Endothelial cell of umbilical vein (primary cell): ENCODE measurements around the gene SMIM33.

Experiments
- EZH2 ChIP-seq: IDR thresholded peaks from 2 replicates; pipeline ENCODE4 v1.6.1; 2012; ENCODE audit warnings: borderline replicate concordance, low read depth, mild to moderate bottlenecking, moderate library complexity, low read length, inconsistent platforms; ENCODE audit not compliant: severe bottlenecking
- FOS ChIP-seq: IDR thresholded peaks from 2 replicates; pipeline ENCODE4 v1.6.1; 2011; ENCODE audit warnings: mild to moderate bottlenecking, low read length, moderate library complexity, borderline replicate concordance; ENCODE audit not compliant: insufficient read depth
- GATA2 ChIP-seq: IDR thresholded peaks from 2 replicates; pipeline ENCODE4 v1.7.0; 2011; ENCODE audit warnings: low read depth, mild to moderate bottlenecking, moderate library complexity, mixed read lengths, low read length; ENCODE audit not compliant: insufficient read length, insufficient read depth
- POLR2A ChIP-seq: IDR thresholded peaks from 2 replicates; pipeline ENCODE4 v1.6.1; 2012; ENCODE audit warnings: low read depth, mild to moderate bottlenecking, control low read depth, low read length
- POLR2AphosphoS5 ChIP-seq: IDR thresholded peaks from 2 replicates; pipeline ENCODE4 v1.6.1; 2012; ENCODE audit warnings: low read depth, mild to moderate bottlenecking, control low read depth, low read length, moderate library complexity; ENCODE audit not compliant: insufficient read depth
- TF ChIP-seq, protein P1 (sequence below), 2 donors: IDR thresholded peaks; 1 replicate in 1 of 2; 2 replicates in 1 of 2; pipeline ENCODE4 v1.5.1; 2011; ENCODE audit warnings: low read length in 2 of 2, mild to moderate bottlenecking in 2 of 2, moderate library complexity in 2 of 2, control low read depth in 1 of 2, inconsistent platforms in 1 of 2, low read depth in 1 of 2; ENCODE audit not compliant: insufficient read depth in 1 of 2; ENCODE audit errors: extremely low read depth in 1 of 2
- TF ChIP-seq, protein P2 (sequence below): IDR thresholded peaks from 2 replicates; pipeline ENCODE4 v1.6.1; 2011; ENCODE audit not compliant: insufficient read depth, insufficient read length

DNA sequence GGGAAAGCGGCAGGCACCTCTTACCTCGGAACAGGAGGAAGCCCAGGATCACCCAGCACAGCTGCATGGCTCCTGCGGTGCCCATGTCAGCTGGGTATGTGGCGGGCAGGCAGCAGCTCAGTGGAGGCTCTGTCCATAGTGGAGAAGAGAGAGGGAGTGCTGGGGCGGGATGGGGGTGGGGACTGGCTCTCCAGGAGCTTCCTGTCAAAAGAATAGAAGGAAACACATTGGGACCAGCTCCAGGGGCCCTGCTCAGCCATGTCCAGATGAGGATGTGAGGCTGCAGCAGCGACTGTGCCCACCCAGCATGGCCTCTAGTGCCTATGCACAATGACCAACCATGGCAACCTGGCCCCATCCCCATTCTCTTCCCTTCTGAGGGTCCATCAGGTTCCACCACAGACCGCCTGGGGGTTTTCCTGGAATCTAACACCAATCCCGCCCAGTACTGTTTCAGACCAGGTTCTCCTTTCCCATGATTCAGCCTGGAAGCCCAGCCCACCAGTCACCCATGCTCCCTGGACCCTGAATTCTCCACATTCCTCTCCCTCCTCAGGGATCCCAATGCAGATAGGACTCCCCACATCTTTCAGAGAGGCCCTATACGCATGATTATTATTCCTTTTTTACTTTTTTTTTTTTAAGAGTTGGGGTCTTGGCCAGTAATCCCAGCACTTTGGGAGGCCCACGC is 8.1 kb upstream of the SMIM33 start, which contains the start of gene ECSCR:
- TF ChIP-seq, protein P1, sequence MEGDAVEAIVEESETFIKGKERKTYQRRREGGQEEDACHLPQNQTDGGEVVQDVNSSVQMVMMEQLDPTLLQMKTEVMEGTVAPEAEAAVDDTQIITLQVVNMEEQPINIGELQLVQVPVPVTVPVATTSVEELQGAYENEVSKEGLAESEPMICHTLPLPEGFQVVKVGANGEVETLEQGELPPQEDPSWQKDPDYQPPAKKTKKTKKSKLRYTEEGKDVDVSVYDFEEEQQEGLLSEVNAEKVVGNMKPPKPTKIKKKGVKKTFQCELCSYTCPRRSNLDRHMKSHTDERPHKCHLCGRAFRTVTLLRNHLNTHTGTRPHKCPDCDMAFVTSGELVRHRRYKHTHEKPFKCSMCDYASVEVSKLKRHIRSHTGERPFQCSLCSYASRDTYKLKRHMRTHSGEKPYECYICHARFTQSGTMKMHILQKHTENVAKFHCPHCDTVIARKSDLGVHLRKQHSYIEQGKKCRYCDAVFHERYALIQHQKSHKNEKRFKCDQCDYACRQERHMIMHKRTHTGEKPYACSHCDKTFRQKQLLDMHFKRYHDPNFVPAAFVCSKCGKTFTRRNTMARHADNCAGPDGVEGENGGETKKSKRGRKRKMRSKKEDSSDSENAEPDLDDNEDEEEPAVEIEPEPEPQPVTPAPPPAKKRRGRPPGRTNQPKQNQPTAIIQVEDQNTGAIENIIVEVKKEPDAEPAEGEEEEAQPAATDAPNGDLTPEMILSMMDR (IDR thresholded peaks at IDR 0.05; ENCODE audit: extremely low read depth in 1 of 2, insufficient read depth in 1 of 2, low read depth in 1 of 2, low read length in 2 of 2) = no peak
- TF ChIP-seq, protein P2, sequence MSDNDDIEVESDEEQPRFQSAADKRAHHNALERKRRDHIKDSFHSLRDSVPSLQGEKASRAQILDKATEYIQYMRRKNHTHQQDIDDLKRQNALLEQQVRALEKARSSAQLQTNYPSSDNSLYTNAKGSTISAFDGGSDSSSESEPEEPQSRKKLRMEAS = no peak
- TF ChIP-seq POLR2A (peak; percentile 95), EZH2 (no peak), POLR2AphosphoS5 (peak; percentile 97), FOS (no peak), GATA2 (no peak)
